ENCODE measurements around the gene CCR5.
"Not testable (repeated sequence)": the region's sequence is repeated elsewhere in the genome, so short reads cannot be mapped to it uniquely, and the experiment has no call there.

CCR5 gene

DNA sequence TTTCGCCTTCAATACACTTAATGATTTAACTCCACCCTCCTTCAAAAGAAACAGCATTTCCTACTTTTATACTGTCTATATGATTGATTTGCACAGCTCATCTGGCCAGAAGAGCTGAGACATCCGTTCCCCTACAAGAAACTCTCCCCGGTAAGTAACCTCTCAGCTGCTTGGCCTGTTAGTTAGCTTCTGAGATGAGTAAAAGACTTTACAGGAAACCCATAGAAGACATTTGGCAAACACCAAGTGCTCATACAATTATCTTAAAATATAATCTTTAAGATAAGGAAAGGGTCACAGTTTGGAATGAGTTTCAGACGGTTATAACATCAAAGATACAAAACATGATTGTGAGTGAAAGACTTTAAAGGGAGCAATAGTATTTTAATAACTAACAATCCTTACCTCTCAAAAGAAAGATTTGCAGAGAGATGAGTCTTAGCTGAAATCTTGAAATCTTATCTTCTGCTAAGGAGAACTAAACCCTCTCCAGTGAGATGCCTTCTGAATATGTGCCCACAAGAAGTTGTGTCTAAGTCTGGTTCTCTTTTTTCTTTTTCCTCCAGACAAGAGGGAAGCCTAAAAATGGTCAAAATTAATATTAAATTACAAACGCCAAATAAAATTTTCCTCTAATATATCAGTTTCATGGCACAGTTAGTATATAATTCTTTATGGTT, at the start of gene CCR5:
TSS of gene CCR5 (plus strand) at position 108 of the 680 bp plus-strand sequence. CDS start 1,957 bp downstream, outside the sequence.
- DNase-seq = no peak

DNA sequence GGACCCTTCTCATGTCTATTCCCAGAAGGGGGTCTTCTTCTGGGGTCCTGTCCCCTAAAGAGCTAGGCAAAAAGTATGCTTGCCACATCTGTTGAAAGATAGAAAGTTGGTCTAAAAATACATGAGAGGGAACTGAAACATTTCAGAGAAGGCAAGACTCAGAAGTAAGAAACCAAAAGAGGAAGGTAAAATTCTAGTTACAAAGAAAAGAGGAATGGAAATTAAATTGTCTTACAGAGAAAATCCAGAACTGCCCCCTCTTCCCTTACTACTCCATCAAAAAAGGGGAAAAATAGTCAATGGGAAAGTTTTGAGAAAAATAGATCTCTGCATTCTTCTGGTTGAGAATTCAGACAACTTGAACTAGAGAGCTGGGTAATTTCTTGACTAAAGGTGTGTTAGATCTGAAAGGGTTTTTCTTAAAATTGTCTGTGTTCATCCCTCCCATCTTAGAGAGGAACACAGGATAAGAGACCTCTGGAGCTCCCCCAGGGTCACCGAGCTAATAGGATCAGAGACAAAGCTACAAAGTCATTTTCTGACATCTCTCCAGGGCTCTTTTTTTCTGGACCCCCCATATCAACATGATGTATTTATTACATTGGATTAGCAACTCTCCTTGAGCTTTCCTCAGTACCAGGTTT, 49.2 kb upstream of the CCR5 start:
- no peak for DNase-seq

DNA sequence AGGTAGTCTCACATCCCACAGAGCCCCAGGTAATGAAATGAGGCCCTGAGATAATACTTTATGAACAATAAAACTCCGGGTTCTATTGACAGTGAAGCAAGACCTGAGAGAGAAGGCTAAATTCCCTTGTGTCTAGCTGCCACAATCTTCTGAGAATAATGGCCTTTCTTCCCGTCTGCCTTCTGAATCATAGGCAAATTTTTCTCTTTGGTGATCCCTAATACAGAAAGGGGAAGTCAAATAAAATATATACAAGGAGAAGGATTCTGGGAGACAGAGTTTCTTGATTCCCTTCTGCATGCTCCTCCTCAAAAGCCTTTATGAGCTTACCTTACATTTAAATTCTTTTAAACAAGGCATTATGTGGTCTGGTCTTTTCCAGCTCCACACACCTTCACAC, 46.7 kb upstream of the CCR5 start:
- no peak for DNase-seq

DNA sequence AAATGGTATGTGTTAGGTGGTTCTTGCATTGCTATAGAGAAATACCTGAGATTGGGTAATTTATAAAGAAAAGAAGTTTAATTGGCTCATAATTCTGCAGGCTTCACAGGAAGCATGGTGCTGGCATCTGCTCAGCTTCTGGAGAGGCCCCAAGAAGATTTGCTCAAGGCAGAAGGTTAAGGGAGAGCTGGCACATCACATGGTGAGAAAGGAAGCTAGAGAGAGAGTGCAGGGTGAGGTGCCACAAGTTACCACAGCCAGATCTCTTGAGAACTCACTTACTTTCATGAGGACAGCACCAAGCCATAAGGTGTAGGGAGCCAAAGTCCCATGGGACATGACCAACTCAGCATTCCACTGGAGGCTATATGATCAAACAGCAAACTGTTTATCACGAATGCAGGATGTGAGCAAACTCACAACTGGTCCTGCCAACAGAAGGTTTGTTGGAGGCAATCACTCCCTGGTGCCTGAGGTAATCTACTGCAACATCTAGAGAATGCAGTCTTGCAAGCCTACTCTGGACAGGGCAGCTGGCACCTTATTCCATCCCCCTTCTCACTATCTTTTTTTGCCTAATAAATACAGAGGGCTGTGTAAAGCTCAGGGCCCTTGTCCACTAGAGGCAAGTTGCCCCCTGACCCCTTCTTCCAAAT, 45.0 kb upstream of the CCR5 start:
- DNase-seq = no peak

DNA sequence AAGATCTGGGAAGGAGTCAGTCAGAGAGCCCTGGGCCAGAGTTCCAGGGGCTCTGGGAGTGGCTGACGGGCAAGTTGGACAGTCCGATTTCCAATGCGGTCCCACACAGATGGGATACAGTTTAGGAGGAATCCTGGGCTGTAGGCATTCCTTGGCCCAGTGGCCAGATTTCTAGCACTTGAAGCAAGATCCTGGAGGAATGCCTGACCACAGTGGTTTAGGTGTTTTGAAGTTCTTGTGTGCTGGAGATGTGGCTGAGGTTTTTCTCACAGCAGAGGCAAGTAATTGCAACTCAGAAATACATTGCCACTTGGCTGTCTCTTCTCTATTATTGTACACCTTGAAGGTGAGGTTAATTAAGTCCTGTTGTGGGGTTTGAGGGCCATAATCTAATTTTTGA, 40.1 kb upstream of the CCR5 start:
- DNase-seq = not testable (repeated sequence)

DNA sequence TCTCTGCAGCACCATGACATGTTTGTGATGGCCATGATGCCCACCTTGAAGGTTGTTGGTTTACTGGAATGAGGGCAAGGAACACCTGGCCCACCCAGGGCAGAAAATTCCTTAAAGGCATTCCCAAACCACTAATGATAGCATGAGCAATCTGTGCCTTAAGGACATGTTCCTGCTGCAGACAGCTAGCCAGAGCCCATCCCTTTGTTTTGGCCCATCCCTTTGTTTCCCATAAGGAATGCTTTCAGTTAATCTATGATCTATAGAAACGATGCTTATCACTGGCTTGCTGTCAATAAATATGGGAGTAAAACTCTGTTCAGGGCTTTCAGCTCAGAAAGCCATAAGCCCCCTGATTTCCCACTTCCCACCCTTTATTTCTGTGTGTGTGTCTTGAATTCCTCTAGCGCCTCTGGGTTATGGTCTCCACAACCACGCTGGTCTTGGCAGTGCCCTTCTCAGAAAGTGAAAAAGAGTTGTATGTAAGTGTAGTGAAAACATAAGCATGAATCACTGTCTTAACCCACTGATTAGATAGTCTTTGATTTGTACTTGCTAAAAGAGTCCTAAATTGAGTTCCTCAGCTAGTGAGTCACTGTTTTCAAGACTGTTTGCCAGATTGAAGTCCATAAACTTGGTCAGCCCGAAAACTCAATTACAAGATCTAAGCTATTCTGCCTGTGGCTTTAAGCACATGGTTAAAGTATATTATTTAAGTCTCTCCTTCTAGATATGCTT, 35.8 kb upstream of the CCR5 start:
- no peak for DNase-seq

DNA sequence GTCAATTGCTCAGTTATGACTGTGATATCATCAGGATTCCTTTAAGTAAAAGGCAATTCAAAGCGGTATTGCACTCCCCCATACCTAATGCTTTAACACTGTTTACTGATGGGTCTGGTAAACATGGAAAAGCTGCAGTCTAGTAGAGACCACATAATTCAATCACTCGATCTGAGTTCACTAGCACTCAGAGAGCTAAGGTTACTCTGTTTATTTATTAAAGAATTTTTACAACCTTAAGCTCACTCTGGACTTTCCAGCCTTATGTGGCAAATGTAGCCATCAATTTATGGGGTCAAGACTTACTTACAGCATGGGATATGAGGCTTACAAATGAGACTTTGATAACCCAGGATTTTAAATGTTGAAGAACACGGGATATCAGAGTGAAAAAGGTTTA, 35.2 kb upstream of the CCR5 start:
- DNase-seq = no peak

DNA sequence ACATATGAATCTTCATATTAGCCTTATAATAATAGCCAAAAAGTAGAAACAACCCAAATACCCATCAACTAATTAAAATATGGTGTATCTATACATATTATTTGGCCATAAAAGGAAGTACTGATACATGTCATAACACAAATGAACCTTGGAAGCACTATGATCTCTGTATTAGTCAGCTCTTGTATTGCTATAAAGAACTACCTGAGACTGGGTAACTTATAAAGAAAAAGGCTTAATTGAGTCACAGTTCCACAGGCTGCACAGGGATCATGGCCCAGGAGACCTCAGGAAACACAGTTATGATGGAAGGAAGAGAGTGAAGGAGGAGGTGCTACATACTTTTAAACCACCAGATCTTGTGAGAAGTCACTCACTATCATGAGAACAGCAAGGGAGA, 32.8 kb upstream of the CCR5 start:
- no peak for DNase-seq

DNA sequence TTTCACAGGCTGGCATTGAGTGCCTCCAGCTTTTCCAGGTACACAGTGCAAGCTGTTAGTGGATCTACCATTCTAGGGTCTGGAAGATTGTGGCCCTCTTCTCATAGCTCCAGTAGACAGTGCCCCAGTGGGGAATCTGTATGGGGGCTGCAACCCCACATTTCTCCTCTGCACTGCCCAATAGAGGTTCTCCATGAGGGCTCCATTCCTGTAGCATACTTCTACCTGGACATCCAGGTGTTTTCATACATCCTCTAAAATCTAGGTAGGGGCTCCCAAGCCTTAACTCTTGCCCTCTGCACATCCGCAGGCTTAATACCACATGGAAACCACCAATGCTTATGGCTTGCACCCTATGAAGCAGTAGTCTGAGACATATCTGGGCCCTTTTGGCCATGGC, 31.9 kb upstream of the CCR5 start:
- DNase-seq = no peak

DNA sequence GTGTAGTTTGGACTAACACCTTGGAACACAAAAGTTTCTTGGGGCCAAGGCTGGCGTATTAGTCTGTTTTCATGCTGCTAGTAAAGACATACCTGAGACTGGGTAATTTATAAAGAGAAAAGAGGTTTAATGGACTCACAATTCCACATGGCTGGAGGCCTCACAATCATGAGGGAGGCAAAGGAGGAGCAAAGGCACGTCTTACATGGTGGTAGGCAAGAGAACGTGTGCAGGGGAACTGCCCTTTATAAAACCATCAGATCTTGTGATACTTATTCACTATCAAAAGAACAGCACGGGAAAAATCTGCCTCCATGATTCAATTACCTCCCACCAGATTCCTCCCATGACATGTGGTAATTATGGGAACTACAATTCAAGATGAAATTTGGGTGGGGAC, 26.3 kb upstream of the CCR5 start:
- DNase-seq = no peak

DNA sequence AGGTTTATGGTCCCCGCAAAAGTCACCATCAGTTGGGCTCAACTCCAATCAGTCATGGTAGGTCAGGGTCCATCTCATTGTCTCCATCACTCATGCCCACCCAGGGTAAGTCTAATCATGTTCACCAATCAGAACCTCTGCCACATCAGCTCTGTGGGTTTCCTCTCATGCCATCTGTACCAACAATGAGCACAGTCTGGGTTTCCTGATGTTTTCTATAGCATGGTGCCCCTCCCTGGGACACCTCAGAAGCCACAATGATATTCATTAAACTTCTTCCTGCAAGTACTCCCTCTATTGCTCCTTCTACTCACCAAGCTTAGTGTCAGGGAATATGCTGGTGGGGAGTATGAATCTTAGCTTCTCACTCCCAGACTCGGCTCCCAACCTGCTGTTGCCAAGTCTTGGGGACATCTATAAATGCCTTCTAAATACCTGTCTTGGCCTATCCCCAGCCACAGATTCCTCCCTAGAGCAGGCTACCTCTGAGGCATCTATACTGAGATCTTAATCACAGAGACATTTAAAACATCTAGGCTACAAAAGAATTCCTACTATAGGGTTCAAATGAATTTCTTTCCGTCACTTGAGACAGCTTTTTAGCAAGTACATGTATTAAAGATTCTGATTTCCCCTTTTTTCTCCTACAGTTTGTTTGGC, 21.8 kb upstream of the CCR5 start:
- DNase-seq = no peak

DNA sequence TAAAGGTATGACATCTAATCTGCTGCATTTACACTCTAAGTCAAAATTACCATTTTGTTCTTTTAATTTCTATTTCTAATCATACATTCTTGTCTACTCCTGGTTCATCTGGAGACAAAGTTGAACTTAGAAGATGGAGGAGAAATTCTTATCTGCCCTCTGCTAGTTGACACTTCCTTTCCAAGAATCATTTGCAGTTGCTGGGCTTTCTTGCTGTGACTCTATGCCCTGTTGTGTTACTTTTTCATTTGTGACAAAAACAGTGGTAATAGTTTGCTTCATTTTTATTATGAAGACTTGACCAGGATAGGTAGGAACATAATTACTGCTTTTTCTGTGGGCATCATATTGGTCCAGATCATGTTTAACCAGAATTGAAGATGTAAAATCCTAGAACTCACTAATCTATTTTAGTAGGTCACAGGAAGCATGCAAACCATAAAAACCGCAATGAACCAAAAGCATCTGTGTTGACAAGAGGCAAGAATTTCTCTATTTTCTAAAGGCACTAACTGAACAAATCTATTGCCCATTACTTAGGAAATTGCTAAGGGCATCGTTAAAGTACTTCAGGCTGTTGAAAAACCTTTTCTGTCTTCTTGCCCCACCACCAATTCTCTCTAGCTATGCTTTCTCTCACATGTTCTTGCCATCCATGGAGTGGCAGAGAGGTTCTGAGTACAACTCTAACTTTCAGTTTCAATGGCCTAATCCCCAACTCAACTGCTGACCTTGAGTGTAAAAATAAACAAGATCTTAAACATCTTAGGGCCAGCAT, 21.1 kb upstream of the CCR5 start:
- no peak for DNase-seq

DNA sequence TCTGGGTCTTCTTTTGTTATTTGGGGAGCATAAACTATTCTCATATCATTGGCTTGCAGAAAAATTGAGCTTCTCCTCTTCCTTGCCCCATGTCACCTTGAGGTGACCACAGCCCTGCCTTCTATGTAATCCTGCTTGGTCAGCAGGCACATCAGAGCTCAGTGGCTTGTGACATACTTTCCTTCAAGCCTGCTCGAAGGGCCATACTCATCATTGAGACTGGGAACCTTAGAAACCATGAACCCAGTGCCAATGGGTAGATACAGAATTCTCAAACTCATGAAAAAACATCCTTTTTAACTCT, 20.5 kb upstream of the CCR5 start:
- DNase-seq = no peak

DNA sequence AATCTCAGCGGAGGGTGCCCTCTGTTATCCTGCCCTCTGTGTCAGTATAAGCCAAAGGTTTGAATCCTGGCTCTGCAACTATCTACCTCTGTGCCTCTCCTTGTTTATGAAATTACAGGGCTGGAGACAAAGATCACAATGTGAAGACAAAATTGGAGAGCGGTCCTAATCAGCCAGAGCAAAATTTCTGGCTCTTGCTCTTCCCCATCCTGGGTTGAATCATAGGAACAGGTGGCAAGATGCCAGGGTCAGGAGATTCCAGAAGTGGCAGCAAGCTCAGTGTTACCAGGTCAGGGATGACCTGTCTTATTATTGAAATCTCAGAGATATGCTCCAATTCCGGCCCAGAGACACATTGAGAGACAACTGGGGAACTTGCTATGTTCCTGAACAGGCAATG, 19.1 kb upstream of the CCR5 start:
- no peak for DNase-seq

DNA sequence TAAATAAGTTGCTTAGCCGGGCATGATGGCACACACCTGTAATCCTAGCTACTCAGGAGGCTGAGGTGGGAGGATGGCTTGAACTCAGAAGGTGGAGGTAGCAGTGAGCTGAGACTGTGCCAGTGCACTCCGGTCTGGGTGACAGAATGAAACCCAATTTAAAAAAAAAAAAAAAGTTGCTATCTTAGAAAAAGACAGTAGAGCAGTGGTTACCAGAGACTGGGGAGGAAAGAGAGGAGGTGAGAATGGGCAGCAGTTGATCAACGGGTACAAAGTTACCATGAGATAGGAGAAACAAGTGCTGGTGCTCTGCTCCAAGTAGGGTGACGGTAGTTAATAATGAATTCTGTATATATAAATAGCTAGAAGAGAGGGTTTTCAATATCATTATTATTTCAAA, 17.7 kb upstream of the CCR5 start:
- no peak for DNase-seq

DNA sequence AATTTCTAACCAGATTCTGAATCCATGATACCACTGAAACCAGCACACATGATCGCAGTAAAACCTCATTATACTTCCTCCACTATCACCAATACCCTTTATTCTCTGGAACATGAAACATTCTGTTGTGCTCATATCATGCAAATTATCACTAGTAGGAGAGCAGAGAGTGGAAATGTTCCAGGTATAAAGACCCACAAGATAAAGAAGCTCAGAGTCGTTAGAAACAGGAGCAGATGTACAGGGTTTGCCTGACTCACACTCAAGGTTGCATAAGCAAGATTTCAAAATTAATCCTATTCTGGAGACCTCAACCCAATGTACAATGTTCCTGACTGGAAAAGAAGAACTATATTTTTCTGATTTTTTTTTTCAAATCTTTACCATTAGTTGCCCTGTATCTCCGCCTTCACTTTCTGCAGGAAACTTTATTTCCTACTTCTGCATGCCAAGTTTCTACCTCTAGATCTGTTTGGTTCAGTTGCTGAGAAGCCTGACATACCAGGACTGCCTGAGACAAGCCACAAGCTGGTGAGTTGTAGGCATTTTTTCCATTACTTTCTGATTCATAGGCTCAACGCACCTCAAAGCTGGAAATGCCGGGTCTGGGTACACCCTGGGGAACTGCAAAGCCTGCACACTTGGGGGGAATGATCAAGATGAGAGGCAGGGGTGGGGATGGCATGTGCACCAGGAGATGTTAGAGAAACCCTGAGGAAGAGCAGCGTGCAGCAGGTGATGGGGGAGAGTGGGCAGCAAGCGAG, 16.9 kb upstream of the CCR5 start, which contains the start of gene CCR2:
TSS of gene CCR2 (plus strand) at position 465 of the 764 bp plus-strand sequence. CDS start 3,417 bp downstream, outside the sequence.
- DNase-seq = peak in 1 of 2 donors; percentile 40

DNA sequence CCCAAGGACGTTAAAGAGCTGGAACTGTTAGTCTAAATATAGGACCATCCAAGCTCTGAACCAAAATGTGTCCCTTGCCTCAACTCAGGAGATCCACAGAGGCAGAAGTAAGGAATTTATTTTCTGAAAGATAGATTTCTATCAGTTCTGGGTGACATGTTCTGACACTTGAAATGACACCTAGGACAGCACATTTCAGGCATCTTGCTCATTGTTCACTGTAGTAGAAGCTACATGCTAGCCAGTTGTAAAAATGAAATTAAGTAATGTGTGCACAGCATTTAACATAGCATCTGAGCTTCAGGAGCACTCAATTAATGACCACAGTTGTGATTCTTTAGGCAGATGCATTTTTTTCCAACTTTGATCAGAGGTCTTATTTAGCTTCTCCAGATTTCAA, 16.3 kb upstream of the CCR5 start:
- no peak for DNase-seq

DNA sequence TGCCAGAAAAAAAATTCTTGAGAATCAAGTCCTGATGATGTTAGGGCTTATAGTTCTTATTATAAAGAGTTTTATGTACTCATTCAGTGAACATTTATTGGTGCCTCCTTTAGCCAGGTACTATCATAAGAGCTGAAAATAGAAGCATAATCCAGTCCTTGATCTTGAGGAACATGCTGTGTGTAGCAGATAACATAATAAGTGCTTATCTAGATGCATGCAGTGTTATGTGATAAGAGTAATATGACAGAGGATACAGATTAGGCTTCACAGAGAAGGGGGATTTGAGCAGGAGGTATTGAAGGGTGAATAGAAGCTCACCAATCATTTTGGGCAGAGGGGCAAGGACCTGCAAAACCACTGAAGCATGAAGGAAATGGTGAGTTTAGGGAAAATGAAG, 15.8 kb upstream of the CCR5 start:
- DNase-seq = no peak

DNA sequence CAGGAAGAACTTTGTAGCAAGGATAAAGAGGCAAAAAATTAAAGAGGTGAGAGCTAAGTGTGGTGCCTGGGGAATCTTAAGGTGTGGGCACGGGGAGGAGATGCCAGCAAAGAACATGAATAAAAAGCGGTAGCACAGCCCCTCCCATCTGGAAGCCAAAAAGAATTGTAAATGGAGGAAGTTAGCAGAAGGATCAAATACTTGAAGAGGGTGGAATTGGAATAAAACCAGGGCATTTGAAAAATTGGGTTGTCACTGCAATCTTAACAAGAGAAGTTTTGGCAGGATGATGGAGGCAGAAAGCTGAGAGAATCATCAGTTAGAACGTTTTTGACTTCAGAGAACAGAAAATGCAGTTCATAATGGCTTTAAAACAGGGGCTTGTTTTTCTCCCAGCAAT, 14.5 kb upstream of the CCR5 start:
- no peak for DNase-seq

DNA sequence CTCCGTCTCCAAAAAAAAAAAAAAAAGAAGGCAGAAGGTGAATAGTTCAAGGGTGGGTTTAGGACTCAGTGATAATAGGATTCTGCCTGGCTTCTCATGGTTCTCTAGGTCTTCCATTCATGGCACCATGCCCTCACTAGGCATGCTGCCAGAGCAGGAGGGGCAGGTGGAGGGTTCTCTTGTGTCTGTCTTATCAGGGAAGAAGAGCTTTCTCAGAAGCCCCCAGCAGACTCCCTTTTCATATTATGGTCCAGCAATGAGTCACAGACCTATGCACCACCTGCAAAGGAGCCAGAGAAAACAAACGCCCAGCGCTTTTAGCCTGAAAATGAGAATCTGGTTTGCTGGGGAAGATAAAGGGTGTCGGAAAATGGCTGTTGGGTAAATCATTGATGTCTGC, 13.8 kb upstream of the CCR5 start:
- no peak for DNase-seq

DNA sequence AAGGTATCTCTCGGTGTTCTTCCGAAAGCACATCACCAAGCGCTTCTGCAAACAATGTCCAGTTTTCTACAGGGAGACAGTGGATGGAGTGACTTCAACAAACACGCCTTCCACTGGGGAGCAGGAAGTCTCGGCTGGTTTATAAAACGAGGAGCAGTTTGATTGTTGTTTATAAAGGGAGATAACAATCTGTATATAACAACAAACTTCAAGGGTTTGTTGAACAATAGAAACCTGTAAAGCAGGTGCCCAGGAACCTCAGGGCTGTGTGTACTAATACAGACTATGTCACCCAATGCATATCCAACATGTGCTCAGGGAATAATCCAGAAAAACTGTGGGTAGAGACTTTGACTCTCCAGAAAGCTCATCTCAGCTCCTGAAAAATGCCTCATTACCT, 12.3 kb upstream of the CCR5 start:
- DNase-seq = no peak

Data from stimulated activated CD4-positive, alpha-beta T cell treated with anti-CD3 and anti-CD28 coated beads, Interleukin-2, amount 100 ng/mL, for 24 hours (primary cell).